Measurements from ENCODE around the gene AKR1B1.

AKR1B1 gene

DNA sequence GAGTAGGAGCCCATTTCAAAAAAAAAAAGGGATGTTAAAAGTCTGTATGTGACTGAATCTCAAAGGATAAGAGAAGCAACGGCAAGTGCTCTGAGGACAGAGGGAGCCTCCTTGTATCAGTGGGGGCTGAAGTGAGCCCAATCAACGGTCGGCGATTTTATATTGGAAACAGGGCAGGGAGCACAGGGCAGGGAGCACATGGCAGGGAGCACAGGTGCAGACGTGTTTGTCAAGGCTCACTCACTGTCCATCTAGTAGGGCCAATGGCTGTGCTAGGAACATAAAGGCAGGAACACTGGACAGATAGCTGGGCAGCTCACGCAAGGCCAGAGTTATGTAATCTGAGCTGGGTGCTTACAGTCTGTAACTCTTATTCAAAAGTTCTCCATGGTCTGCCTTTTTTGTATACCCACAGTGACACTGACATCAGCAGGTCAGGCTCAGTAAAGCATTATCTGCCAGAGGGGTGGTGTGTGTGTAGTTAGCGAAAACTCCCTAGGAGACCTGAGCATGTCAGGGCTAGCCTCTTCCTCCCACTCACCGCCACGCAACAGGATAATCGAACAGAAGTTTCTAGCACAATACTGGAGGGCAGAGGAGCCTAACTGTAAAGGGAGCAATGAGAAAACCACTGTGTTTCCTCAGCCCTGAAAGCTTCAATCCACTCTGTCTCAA, 15.4 kb downstream of the AKR1B1 start:
- TF ChIP-seq TAF1 (IDR thresholded peaks at IDR 0.05; ENCODE audit: borderline replicate concordance, insufficient read depth, low read length) (no peak), POLR2AphosphoS5 (IDR thresholded peaks at IDR 0.05; ENCODE audit: low read depth, low read length) (no peak), FOXP2 (optimal IDR thresholded peaks at IDR 0.05; ENCODE audit: borderline replicate concordance, extremely low read depth, extremely low read length, insufficient read depth) (no peak), SIN3A (IDR thresholded peaks at IDR 0.05; ENCODE audit: borderline replicate concordance, insufficient read depth, low read length) (no peak)
- TF ChIP-seq, protein P1, sequence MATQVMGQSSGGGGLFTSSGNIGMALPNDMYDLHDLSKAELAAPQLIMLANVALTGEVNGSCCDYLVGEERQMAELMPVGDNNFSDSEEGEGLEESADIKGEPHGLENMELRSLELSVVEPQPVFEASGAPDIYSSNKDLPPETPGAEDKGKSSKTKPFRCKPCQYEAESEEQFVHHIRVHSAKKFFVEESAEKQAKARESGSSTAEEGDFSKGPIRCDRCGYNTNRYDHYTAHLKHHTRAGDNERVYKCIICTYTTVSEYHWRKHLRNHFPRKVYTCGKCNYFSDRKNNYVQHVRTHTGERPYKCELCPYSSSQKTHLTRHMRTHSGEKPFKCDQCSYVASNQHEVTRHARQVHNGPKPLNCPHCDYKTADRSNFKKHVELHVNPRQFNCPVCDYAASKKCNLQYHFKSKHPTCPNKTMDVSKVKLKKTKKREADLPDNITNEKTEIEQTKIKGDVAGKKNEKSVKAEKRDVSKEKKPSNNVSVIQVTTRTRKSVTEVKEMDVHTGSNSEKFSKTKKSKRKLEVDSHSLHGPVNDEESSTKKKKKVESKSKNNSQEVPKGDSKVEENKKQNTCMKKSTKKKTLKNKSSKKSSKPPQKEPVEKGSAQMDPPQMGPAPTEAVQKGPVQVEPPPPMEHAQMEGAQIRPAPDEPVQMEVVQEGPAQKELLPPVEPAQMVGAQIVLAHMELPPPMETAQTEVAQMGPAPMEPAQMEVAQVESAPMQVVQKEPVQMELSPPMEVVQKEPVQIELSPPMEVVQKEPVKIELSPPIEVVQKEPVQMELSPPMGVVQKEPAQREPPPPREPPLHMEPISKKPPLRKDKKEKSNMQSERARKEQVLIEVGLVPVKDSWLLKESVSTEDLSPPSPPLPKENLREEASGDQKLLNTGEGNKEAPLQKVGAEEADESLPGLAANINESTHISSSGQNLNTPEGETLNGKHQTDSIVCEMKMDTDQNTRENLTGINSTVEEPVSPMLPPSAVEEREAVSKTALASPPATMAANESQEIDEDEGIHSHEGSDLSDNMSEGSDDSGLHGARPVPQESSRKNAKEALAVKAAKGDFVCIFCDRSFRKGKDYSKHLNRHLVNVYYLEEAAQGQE (IDR thresholded peaks at IDR 0.05; ENCODE audit: insufficient read depth in 1 of 2, low read depth in 2 of 2, low read length in 2 of 2): no peak

DNA sequence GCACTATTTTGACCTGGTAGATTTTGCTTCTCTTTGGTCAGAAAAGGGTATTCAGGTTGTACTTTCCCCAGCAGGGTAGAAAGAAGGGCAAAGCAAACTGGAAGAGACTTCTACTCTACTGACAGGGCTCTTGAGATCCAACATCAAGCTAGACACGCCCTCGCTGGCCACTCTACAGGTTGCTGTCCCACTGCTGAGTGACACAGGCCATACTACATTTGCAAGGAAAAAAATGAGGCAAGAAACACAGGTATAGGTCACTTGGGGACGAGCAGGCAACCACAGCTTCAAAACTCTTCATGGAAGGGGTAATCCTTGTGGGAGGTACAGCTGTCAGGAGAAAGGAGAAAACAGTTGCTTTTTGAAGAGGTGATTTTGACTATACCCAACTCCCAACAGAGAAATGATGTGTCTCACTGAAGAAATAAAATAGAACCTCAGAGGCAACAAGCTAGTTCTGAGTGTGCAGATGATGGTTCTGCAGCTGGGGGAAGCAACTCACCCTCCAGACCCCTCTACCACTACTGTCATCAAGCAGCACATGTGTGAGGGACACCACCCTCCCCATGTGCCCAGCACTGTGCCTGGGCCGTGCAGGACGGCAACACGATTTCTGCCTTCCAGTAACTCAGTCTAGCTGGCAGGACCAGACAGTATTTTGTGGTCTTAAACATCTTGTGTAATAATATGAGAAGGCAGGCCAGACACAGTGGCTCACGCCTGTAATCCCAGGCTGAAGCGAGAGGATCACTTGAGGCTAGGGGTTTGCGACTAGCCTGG, 16.3 kb downstream of the AKR1B1 start:
- TF ChIP-seq SIN3A (IDR thresholded peaks at IDR 0.05; ENCODE audit: borderline replicate concordance, insufficient read depth, low read length) (no peak), POLR2AphosphoS5 (IDR thresholded peaks at IDR 0.05; ENCODE audit: low read depth, low read length) (no peak), TAF1 (IDR thresholded peaks at IDR 0.05; ENCODE audit: borderline replicate concordance, insufficient read depth, low read length) (no peak)
- TF ChIP-seq, protein P1 (IDR thresholded peaks at IDR 0.05; ENCODE audit: insufficient read depth in 1 of 2, low read depth in 2 of 2, low read length in 2 of 2): no peak

- no peak for TF ChIP-seq FOXP2 (optimal IDR thresholded peaks at IDR 0.05; ENCODE audit: borderline replicate concordance, extremely low read depth, extremely low read length, insufficient read depth)
- TF ChIP-seq TAF1 (IDR thresholded peaks at IDR 0.05; ENCODE audit: borderline replicate concordance, insufficient read depth, low read length): no peak
These were observed 17.6 kb downstream of the AKR1B1 start for GRCh38 chr7:134441264-134441663.

DNA sequence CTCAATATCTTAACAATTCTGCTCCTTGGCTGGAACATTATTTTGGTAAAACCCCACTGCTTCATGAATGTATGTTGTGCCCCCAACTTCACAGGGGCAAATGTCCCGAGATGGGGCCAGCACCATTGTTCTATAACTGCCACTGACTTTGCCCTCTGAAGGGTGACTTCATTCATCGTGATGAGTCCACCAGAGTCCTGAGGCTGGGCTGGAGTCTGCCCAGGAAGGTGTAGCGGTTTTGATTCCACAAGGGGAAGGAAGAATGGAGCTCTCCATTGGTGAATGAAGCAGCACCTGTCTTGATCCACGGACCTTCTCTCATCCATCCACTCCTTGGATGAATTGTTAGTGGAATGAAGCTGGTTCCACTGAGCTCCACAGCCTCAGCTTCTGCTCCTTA, 18.4 kb downstream of the AKR1B1 start:
- no peak for TF ChIP-seq TAF1 (IDR thresholded peaks at IDR 0.05; ENCODE audit: borderline replicate concordance, insufficient read depth, low read length)
- no peak for TF ChIP-seq SIN3A (IDR thresholded peaks at IDR 0.05; ENCODE audit: borderline replicate concordance, insufficient read depth, low read length)
- TF ChIP-seq, protein P1 (IDR thresholded peaks at IDR 0.05; ENCODE audit: insufficient read depth in 1 of 2, low read depth in 2 of 2, low read length in 2 of 2): no peak
- TF ChIP-seq POLR2AphosphoS5 (IDR thresholded peaks at IDR 0.05; ENCODE audit: low read depth, low read length): no peak
- no peak for TF ChIP-seq FOXP2 (optimal IDR thresholded peaks at IDR 0.05; ENCODE audit: borderline replicate concordance, extremely low read depth, extremely low read length, insufficient read depth)

DNA sequence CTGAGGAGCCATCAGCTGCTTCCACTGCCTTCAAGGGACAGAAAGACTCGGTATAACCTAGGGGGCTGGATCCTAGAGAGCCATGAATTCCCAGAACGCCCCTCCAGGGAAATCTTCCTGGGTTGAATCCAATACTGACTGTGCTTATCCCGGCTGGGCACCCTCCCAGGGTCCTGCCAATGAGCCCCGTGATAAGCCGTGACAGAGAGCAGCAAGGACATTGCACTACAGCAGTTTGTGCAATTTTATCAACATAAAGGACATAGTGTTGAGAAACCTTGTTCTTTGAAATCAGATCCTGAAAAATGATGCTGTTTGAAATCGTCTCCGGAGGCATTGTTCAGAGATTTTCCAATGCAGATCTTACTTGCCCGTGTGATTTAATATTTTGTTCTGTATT, 18.8 kb downstream of the AKR1B1 start:
- TF ChIP-seq POLR2AphosphoS5 (IDR thresholded peaks at IDR 0.05; ENCODE audit: low read depth, low read length): no peak
- TF ChIP-seq TAF1 (IDR thresholded peaks at IDR 0.05; ENCODE audit: borderline replicate concordance, insufficient read depth, low read length): no peak

DNA sequence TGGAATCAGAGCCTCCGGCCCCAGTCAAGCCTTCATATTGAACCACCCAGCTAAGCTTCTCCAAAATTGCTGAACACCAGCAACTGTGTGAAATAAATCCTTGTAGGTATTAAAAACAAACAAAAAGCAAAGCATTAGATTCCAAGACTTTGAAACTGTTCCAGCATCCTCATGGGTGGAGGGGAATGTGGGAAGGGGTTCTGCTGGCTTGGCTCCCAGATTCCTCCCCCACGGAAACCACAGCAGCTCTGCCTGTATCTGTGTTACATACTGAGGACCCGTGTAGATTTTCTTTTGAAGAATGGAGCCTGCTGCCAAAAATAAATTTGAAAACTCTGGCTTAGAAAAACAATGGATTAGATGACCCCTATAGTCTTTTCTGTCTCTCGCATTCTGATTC, 20.0 kb downstream of the AKR1B1 start:
- TF ChIP-seq SIN3A (IDR thresholded peaks at IDR 0.05; ENCODE audit: borderline replicate concordance, insufficient read depth, low read length) (no peak), POLR2AphosphoS5 (IDR thresholded peaks at IDR 0.05; ENCODE audit: low read depth, low read length) (no peak), FOXP2 (optimal IDR thresholded peaks at IDR 0.05; ENCODE audit: borderline replicate concordance, extremely low read depth, extremely low read length, insufficient read depth) (no peak), TAF1 (IDR thresholded peaks at IDR 0.05; ENCODE audit: borderline replicate concordance, insufficient read depth, low read length) (no peak)
- TF ChIP-seq, protein P1 (IDR thresholded peaks at IDR 0.05; ENCODE audit: insufficient read depth in 1 of 2, low read depth in 2 of 2, low read length in 2 of 2): no peak
